Mesenchymal stem cell (in vitro differentiated cells and primary cell): ENCODE data around the gene STAC.

Source experiments
- DNase-seq: peaks from one replicate; pipeline ENCODE4 v3.0.0-alpha.2; 2013
- H2AFZ ChIP-seq: one replicate; pipeline ENCODE4 v1.6.1; 2013; ENCODE audit warnings: low read depth, mild to moderate bottlenecking, control low read depth, inconsistent platforms, low read length, moderate library complexity
- H2AK5ac ChIP-seq: 2 replicates; pipeline ENCODE4 v1.6.1; 2013; ENCODE audit warnings: low read length, moderate library complexity, mild to moderate bottlenecking, inconsistent platforms; ENCODE audit not compliant: severe bottlenecking
- H2BK120ac ChIP-seq: one replicate; pipeline ENCODE4 v1.6.1; 2013; ENCODE audit warnings: low read depth, mild to moderate bottlenecking, inconsistent platforms, low read length, moderate library complexity
- H2BK12ac ChIP-seq, 2 experiments: one replicate each; pipeline ENCODE4 v1.6.1; 2013; ENCODE audit warnings: inconsistent platforms in 2 of 2, low read length in 2 of 2, mild to moderate bottlenecking in 2 of 2, moderate library complexity in 2 of 2, control low read depth in 1 of 2
- H2BK15ac ChIP-seq: one replicate; pipeline ENCODE4 v1.6.1; 2013; ENCODE audit warnings: mild to moderate bottlenecking, low read depth, inconsistent platforms; ENCODE audit not compliant: poor library complexity, severe bottlenecking
- H2BK5ac ChIP-seq: 2 replicates; pipeline ENCODE4 v1.6.1; 2013; ENCODE audit warnings: low read depth, mild to moderate bottlenecking, low read length, control low read depth, inconsistent platforms; ENCODE audit not compliant: poor library complexity, severe bottlenecking
- H3K14ac ChIP-seq, 2 experiments: one replicate each; pipeline ENCODE4 v1.6.1; 2013; ENCODE audit warnings: inconsistent platforms in 2 of 2, low read length in 2 of 2, control low read depth in 1 of 2, mild to moderate bottlenecking in 1 of 2, moderate library complexity in 1 of 2
- H3K18ac ChIP-seq, 2 experiments: one replicate each; pipeline ENCODE4 v1.6.1; 2013; ENCODE audit warnings: inconsistent platforms in 2 of 2, low read length in 2 of 2, control low read depth in 1 of 2, low read depth in 1 of 2, mild to moderate bottlenecking in 1 of 2
- H3K23ac ChIP-seq, 2 experiments: one replicate each; pipeline ENCODE4 v1.6.1; 2013; ENCODE audit warnings: inconsistent platforms in 2 of 2, low read length in 2 of 2, mild to moderate bottlenecking in 2 of 2, moderate library complexity in 2 of 2, control low read depth in 1 of 2
- H3K27ac ChIP-seq: 2 replicates; pipeline ENCODE4 v1.5.1; 2013; ENCODE audit warnings: mild to moderate bottlenecking, moderate library complexity, low read length, control low read depth, inconsistent platforms; ENCODE audit not compliant: poor library complexity, severe bottlenecking
- H3K27me3 ChIP-seq, 2 experiments: 2 replicates each; pipeline versions ENCODE4 v1.6.1 to v1.7.0; 2013; ENCODE audit warnings: low read length in 2 of 2, mild to moderate bottlenecking in 2 of 2, moderate library complexity in 2 of 2, control low read depth in 1 of 2, inconsistent platforms in 1 of 2; ENCODE audit not compliant: control insufficient read depth in 1 of 2, insufficient read depth in 1 of 2
- H3K36me3 ChIP-seq, 2 experiments: 2 replicates each; pipeline versions ENCODE4 v1.6.1 to v1.7.0; 2013; ENCODE audit warnings: low read length in 2 of 2, control low read depth in 1 of 2, inconsistent platforms in 1 of 2, low read depth in 1 of 2, mild to moderate bottlenecking in 1 of 2; ENCODE audit not compliant: insufficient read depth in 2 of 2, control insufficient read depth in 1 of 2
- H3K4ac ChIP-seq, 2 experiments: one replicate each; pipeline ENCODE4 v1.6.1; 2013; ENCODE audit warnings: inconsistent platforms in 2 of 2, low read length in 2 of 2, mild to moderate bottlenecking in 2 of 2, moderate library complexity in 2 of 2, control low read depth in 1 of 2, low read depth in 1 of 2
- H3K4me1 ChIP-seq: 2 replicates; pipeline ENCODE4 v1.6.1; 2013; ENCODE audit warnings: low read depth, low read length, control low read depth; ENCODE audit not compliant: control insufficient read depth, insufficient read depth
- H3K4me2 ChIP-seq: 2 replicates; pipeline ENCODE4 v1.6.1; 2013; ENCODE audit warnings: low read length, mild to moderate bottlenecking, inconsistent platforms; ENCODE audit not compliant: poor library complexity, severe bottlenecking
- H3K4me3 ChIP-seq, 2 experiments: 2 replicates each; pipeline versions ENCODE4 v1.5.1 to v1.7.0; 2013; ENCODE audit warnings: low read length in 2 of 2, mild to moderate bottlenecking in 2 of 2, control low read depth in 1 of 2, low read depth in 1 of 2; ENCODE audit not compliant: insufficient read depth in 1 of 2
- H3K79me1 ChIP-seq: replicated peaks from 2 replicates; pipeline ENCODE4 v1.6.1; 2013; ENCODE audit warnings: mild to moderate bottlenecking, control low read depth, low read length, inconsistent platforms; ENCODE audit not compliant: poor library complexity, severe bottlenecking
- H3K9ac ChIP-seq: 2 replicates; pipeline ENCODE4 v1.7.0; 2013; ENCODE audit warnings: mild to moderate bottlenecking, low read length, moderate library complexity
- H3K9me3 ChIP-seq: 2 replicates; pipeline ENCODE4 v1.7.0; 2013; ENCODE audit warnings: mild to moderate bottlenecking, low read length; ENCODE audit not compliant: control insufficient read depth
- H4K8ac ChIP-seq: one replicate; pipeline ENCODE4 v1.6.1; 2013; ENCODE audit warnings: inconsistent platforms, mild to moderate bottlenecking, low read length, moderate library complexity
- H4K91ac ChIP-seq: one replicate; pipeline ENCODE4 v1.6.1; 2013; ENCODE audit warnings: mild to moderate bottlenecking, low read length, inconsistent platforms
- WGBS: methylation state at CpG from one replicate; pipeline ENCODE4 v1.1.7; 2013; ENCODE audit warnings: mixed read lengths; 5-methylcytosine and 5-hydroxymethylcytosine counted together

The STAC gene

DNA sequence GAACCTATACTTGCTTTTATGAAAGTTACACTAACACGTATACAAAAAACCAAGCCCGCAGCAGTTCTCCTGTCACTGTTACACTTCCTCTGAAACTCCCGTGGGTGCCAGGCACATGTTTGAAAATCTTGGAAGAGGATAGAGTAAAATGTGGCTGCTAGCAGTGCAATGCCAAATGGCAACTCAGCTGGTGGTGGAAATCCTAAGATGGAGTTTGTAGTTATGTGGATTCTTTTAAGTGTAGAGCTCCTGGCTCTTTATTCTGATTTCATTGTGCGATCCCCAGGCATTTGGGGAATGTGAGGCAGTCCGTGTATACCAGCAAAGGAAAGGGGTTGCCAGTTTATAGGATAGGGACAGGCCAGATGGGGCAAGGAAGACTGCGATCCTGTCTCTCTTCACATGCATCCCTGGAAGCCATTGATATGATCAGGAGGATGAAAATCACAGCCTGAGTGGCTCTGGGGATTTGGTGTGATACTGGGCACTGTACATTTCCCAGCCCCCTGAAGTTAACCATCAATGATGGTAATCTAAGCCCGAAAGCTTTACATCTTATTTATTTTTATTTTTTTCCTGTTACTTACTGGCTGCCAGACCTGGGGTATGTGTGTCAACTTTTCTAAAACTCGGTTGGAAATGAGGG is 1.1 kb downstream of the STAC start:
- no peak overlapping the region for H2BK120ac ChIP-seq
- no peaks in the 10 kb centered on the region for H3K36me3 ChIP-seq
- H3K4me3 ChIP-seq = peak overlapping the region in 1 of 2 experiments; percentile 97
- no peak overlapping the region for H2BK15ac ChIP-seq
- peaks cover 14% of the 10 kb centered on the region for H3K79me1 ChIP-seq
- no peak overlapping the region for H2AK5ac ChIP-seq
- no peak overlapping the region for H3K4ac ChIP-seq
- no peak overlapping the region for H4K8ac ChIP-seq
- no peak overlapping the region for H2AFZ ChIP-seq
- H2BK12ac ChIP-seq = no peak overlapping the region
- peak overlapping the region; percentile 93 for H3K4me2 ChIP-seq
- no peaks in the 10 kb centered on the region for H3K9me3 ChIP-seq
- no peak overlapping the region for H3K14ac ChIP-seq
- no peak overlapping the region for H4K91ac ChIP-seq
- H3K27me3 ChIP-seq = no peaks in the 10 kb centered on the region
- peaks cover 9% of the 10 kb centered on the region for H3K4me1 ChIP-seq
- peak overlapping the region; percentile 84 for H3K9ac ChIP-seq
- H3K18ac ChIP-seq = no peak overlapping the region
- 57% methylated on average over 6 of the region's 8 CpGs for WGBS
- no peak overlapping the region for H2BK5ac ChIP-seq
- no peak overlapping the region for H3K23ac ChIP-seq
- no peak for DNase-seq
- H3K27ac ChIP-seq = no peak overlapping the region

DNA sequence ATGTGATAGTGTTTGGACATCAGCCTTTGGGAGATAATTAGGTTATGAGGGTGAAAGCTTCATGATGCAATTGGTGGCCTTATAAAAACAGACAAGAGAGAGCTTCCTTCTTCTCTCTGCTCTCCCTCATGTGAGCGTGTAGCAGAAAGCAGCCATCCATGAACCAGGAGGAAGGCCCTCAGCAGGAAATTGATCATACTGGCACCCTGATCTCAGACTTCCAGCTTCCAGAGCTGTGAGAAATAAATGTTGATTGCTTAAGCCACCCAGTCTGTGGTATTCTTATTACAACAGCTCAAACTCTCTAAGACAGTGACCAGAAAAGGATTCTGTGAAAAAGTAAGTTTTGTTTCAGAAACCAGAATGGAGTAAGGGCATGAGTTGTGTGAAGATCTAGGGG is 13.3 kb downstream of the STAC start:
- Histone ChIP-seq H4K8ac (no peak overlapping the region), H3K14ac (no peak overlapping the region), H2BK5ac (no peak overlapping the region), H3K4me3 (no peak overlapping the region), H3K79me1 (peaks cover 14% of the 10 kb centered on the region), H2AFZ (no peak overlapping the region), H3K23ac (no peak overlapping the region), H2BK15ac (no peak overlapping the region), H2AK5ac (peak overlapping the region; percentile 31), H3K27me3 (no peaks in the 10 kb centered on the region), H2BK12ac (no peak overlapping the region), H3K36me3 (no peaks in the 10 kb centered on the region), H4K91ac (no peak overlapping the region), H2BK120ac (no peak overlapping the region), H3K27ac (peak overlapping the region; percentile 35), H3K9me3 (no peaks in the 10 kb centered on the region), H3K4me2 (no peak overlapping the region), H3K9ac (no peak overlapping the region), H3K4ac (no peak overlapping the region), H3K18ac (no peak overlapping the region), H3K4me1 (peaks cover 1% of the 10 kb centered on the region)
- 86% methylated on average over 1 of the region's 1 CpG for WGBS
- DNase-seq = no peak

DNA sequence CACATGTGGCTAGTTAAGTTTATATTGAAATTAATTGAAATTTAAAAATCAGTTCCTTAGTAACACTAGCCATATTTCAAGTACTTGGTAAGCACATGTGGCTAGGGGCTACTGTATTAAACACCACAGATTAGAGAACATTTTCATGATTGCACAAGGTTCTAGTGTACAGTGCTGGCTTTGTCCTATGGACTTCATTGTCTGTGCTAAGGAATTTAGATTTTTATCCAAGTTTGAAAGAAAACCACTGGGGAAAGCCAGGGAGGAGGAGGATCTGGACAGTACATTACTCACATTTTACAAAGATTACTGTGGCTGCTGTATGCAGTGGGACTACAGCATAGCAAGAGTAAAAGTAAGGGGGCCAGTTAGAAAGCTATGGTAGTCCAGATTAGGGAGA is 13.9 kb downstream of the STAC start:
- no peaks in the 10 kb centered on the region for H3K36me3 ChIP-seq
- H3K27me3 ChIP-seq = no peaks in the 10 kb centered on the region
- no peak overlapping the region for H3K18ac ChIP-seq
- no peak overlapping the region for H4K8ac ChIP-seq
- H2BK5ac ChIP-seq = no peak overlapping the region
- H2BK12ac ChIP-seq = no peak overlapping the region
- H3K9ac ChIP-seq = no peak overlapping the region
- H3K79me1 ChIP-seq = peaks cover 14% of the 10 kb centered on the region
- no peak overlapping the region for H3K23ac ChIP-seq
- no peak overlapping the region for H3K27ac ChIP-seq
- no peak overlapping the region for H3K4ac ChIP-seq
- no peak overlapping the region for H2BK15ac ChIP-seq
- H3K4me3 ChIP-seq = no peak overlapping the region
- H3K9me3 ChIP-seq = no peaks in the 10 kb centered on the region
- no peak overlapping the region for H2AFZ ChIP-seq
- DNase-seq = no peak
- no peak overlapping the region for H3K14ac ChIP-seq
- H3K4me1 ChIP-seq = peaks cover 1% of the 10 kb centered on the region
- H4K91ac ChIP-seq = no peak overlapping the region
- H3K4me2 ChIP-seq = no peak overlapping the region
- H2AK5ac ChIP-seq = no peak overlapping the region
- no peak overlapping the region for H2BK120ac ChIP-seq

DNA sequence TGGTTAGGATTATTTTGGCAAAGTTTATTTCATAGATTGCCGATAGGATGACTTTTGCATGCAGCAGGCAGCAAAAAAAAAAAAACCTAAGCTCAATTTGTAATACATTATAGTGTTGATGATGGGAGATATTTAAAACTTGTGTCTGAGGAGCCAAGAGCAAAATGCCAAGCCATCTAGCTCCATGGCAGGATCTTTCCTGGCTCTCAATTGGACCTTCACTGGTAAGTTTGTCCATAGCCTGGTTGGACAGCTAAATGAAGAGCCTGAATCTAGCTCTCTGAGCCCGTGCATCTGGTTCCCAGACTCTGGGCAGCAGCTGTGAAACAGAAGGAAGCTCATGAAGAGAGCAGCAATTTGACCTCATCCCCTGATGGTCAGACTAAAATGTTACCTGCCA is 17.5 kb downstream of the STAC start:
- H3K27me3 ChIP-seq = no peaks in the 10 kb centered on the region
- DNase-seq = no peak
- no peak overlapping the region for H4K91ac ChIP-seq
- no peak overlapping the region for H2BK5ac ChIP-seq
- no peak overlapping the region for H3K4me2 ChIP-seq
- H2BK15ac ChIP-seq = no peak overlapping the region
- peaks cover 1% of the 10 kb centered on the region for H3K4me1 ChIP-seq
- no peak overlapping the region for H4K8ac ChIP-seq
- H3K4me3 ChIP-seq = no peak overlapping the region
- H3K36me3 ChIP-seq = no peaks in the 10 kb centered on the region
- H3K18ac ChIP-seq = no peak overlapping the region
- no peaks in the 10 kb centered on the region for H3K9me3 ChIP-seq
- H3K14ac ChIP-seq = no peak overlapping the region
- H2AK5ac ChIP-seq = no peak overlapping the region
- no peak overlapping the region for H2BK12ac ChIP-seq
- H3K79me1 ChIP-seq = peaks cover 4% of the 10 kb centered on the region
- no peak overlapping the region for H3K27ac ChIP-seq
- H2AFZ ChIP-seq = no peak overlapping the region
- H3K9ac ChIP-seq = no peak overlapping the region
- WGBS = 67% methylated on average over 2 of the region's 2 CpGs
- H2BK120ac ChIP-seq = no peak overlapping the region
- H3K4ac ChIP-seq = no peak overlapping the region
- H3K23ac ChIP-seq = no peak overlapping the region
